ENCODE results near the gene RRP7A.
"Not testable (repeated sequence)": the region's sequence is repeated elsewhere in the genome, so short reads cannot be mapped to it uniquely, and the experiment has no call there.

The RRP7A gene

GRCh38 chr22:42493393-42493792, 26.2 kb downstream of the RRP7A start:
- no peak for DNase-seq

GRCh38 chr22:42492323-42492690, 27.3 kb downstream of the RRP7A start:
- DNase-seq = no peak

- no peak for DNase-seq
These were observed 29.3 kb downstream of the RRP7A start for GRCh38 chr22:42490243-42490832.

GRCh38 chr22:42489000-42489399, 30.6 kb downstream of the RRP7A start:
- DNase-seq = no peak

- no peak for DNase-seq
These were observed 35.1 kb downstream of the RRP7A start for GRCh38 chr22:42484506-42484905.

- not testable (repeated sequence) for DNase-seq
These were observed 35.9 kb downstream of the RRP7A start for GRCh38 chr22:42483610-42484223.

- no peak for DNase-seq
These were observed 44.5 kb downstream of the RRP7A start for GRCh38 chr22:42475122-42475521.

GRCh38 chr22:42473484-42474193, 46.0 kb downstream of the RRP7A start:
- peak; percentile 64 for DNase-seq

- DNase-seq = no peak
These were observed 46.9 kb downstream of the RRP7A start for GRCh38 chr22:42472671-42473070.

- DNase-seq = no peak
These were observed 48.2 kb downstream of the RRP7A start for GRCh38 chr22:42471441-42471840.

GRCh38 chr22:42470366-42471082, 49.1 kb downstream of the RRP7A start:
- DNase-seq = no peak

- peak; percentile 24 for DNase-seq
These were observed 50.8 kb downstream of the RRP7A start for GRCh38 chr22:42468841-42469240.

- no peak for DNase-seq
These were observed 57.6 kb downstream of the RRP7A start for GRCh38 chr22:42462016-42462415.

GRCh38 chr22:42461511-42461910, 58.1 kb downstream of the RRP7A start:
- DNase-seq = no peak

Measured in MV-4-11 (cell line).